K562 (cell line): ENCODE results near the gene LMTK2. TPM values are rescaled to one million over a fixed set of nuclear protein-coding genes. Genes with fewer than 3 reads are reported as not detected.

Experiments used
- ATAC-seq: fragments of 200-7000 bp; cut with Tn5 transposase; 3 replicates; pipeline ENCODE4 v1.9.1; 2020; ENCODE audit warnings: moderate library complexity
- BruUV-seq: library from RNA; stranded (reverse); fragments of 400-500 nt; replicated peaks from 2 replicates; lab custom pipeline; 2021; lab: Mats Ljungman, UMichigan
- CTCF ChIA-PET: fragments of 300-600 bp; formaldehyde crosslinking; extraction: SDS; loops from one replicate; lab custom pipeline; 2021; ENCODE audit warnings: low intra/inter-chr PET ratio; lab: Yijun Ruan, JAX
- POLR2A ChIA-PET: fragments of 300-600, 350-650 bp; sonication (Branson Sonifier 250); formaldehyde crosslinking; extraction: SDS; loops from one replicate; lab custom pipeline; 2021; ENCODE audit warnings: antibody characterized with exemption, inconsistent platforms; lab: Yijun Ruan, JAX
- DNase-seq, 4 experiments: peaks; one replicate each; pipeline versions ENCODE4 v3.0.0 to v3.0.0-alpha.2; 2011 to 2018; ENCODE audit warnings: low spot score in 3 of 4, mixed read lengths in 3 of 4; ENCODE audit errors: extremely low read depth in 1 of 4
- FAIRE-seq: peaks from 2 replicates; lab custom pipeline; 2011; peaks lifted over from hg19 to GRCh38; lab: Jason Lieb, UNC
- H2AFZ ChIP-seq: 2 replicates; pipeline ENCODE4 v1.6.0; 2011; ENCODE audit warnings: low read depth, low read length, control low read depth, inconsistent platforms
- H3K27ac ChIP-seq: fragments of 200-600 bp; 3 replicates; pipeline ENCODE4 v1.8.0; 2011; ENCODE audit warnings: low read depth, mild to moderate bottlenecking, control low read depth, inconsistent platforms, low read length, moderate library complexity, mixed read lengths; ENCODE audit errors: extremely low read depth
- H3K27me3 ChIP-seq, 2 experiments: fragments of 300-600 bp in 1 of 2; 2 replicates in 1 of 2; 3 replicates in 1 of 2; pipeline versions ENCODE4 v1.6.0 to v1.8.0; 2011; ENCODE audit warnings: inconsistent platforms in 2 of 2, low read length in 2 of 2, mild to moderate bottlenecking in 1 of 2, mixed read lengths in 1 of 2, moderate library complexity in 1 of 2; ENCODE audit not compliant: control insufficient read depth in 2 of 2, insufficient read depth in 2 of 2
- H3K36me3 ChIP-seq: fragments of 300-600 bp; 3 replicates; pipeline ENCODE4 v1.8.0; 2011; ENCODE audit warnings: mild to moderate bottlenecking, low read length, inconsistent platforms; ENCODE audit not compliant: control insufficient read depth, insufficient read depth
- H3K4me1 ChIP-seq, 2 experiments: fragments of 200-600 bp in 1 of 2; replicated peaks in 1 of 2; 2 replicates in 1 of 2; 3 replicates in 1 of 2; pipeline versions ENCODE4 v1.5.1 to v1.8.0; 2011; ENCODE audit warnings: inconsistent platforms in 2 of 2, low read length in 2 of 2, mild to moderate bottlenecking in 1 of 2, mixed read lengths in 1 of 2, moderate library complexity in 1 of 2; ENCODE audit not compliant: control insufficient read depth in 2 of 2, insufficient read depth in 2 of 2
- H3K4me2 ChIP-seq: 2 replicates; pipeline ENCODE4 v1.6.1; 2011; ENCODE audit warnings: low read length, control low read depth, inconsistent platforms, mixed read lengths; ENCODE audit not compliant: insufficient read depth
- H3K4me3 ChIP-seq: fragments of 200-600 bp; sonication (generic), shearing (Covaris generic); 2 replicates; pipeline ENCODE4 v1.5.1; 2016; ENCODE audit warnings: control low read depth, inconsistent platforms
- H3K79me2 ChIP-seq: fragments of 200-600 bp; 3 replicates; pipeline ENCODE4 v1.8.0; 2011; ENCODE audit warnings: low read length, inconsistent platforms; ENCODE audit not compliant: control insufficient read depth, insufficient read depth
- H3K9ac ChIP-seq, 2 experiments: 2 replicates each; pipeline versions ENCODE4 v1.6.0 to v1.6.1; 2011; ENCODE audit warnings: low read depth in 2 of 2, low read length in 2 of 2, control low read depth in 1 of 2, inconsistent platforms in 1 of 2, mild to moderate bottlenecking in 1 of 2, mixed read lengths in 1 of 2; ENCODE audit not compliant: insufficient read depth in 1 of 2
- H3K9me1 ChIP-seq: one replicate; pipeline ENCODE4 v1.6.0; 2011; ENCODE audit warnings: inconsistent platforms, mild to moderate bottlenecking, low read length, moderate library complexity; ENCODE audit not compliant: control insufficient read depth, insufficient read depth
- H3K9me3 ChIP-seq: replicated peaks from 2 replicates; pipeline ENCODE4 v1.5.1; 2011; ENCODE audit warnings: low read depth, low read length, inconsistent platforms; ENCODE audit not compliant: control insufficient read depth, insufficient read depth
- H4K20me1 ChIP-seq: replicated peaks from 2 replicates; pipeline ENCODE4 v1.6.1; 2011; ENCODE audit warnings: low read length, inconsistent platforms, mixed read lengths; ENCODE audit not compliant: control insufficient read depth, insufficient read depth
- ETV6 ChIP-seq, 3 experiments: fragments of 150-350 bp in 1 of 3; sonication (generic) in 1 of 3; formaldehyde crosslinking in 1 of 3; IDR thresholded peaks; 2 replicates each; pipeline versions ENCODE4 v1.6.1 to v1.8.0; 2014 to 2022; ENCODE audit warnings: borderline replicate concordance in 2 of 3, low read depth in 2 of 3, antibody characterized with exemption in 1 of 3, low read length in 1 of 3, mild to moderate bottlenecking in 1 of 3, missing genetic modification reagents in 1 of 3
- FOXP1 ChIP-seq: sonication (generic); formaldehyde crosslinking; IDR thresholded peaks from 2 replicates; pipeline ENCODE4 v1.8.0; 2022; ENCODE audit warnings: mild to moderate bottlenecking, missing genetic modification reagents
- JUND ChIP-seq, 2 experiments: IDR thresholded peaks; 2 replicates in 1 of 2; 3 replicates in 1 of 2; pipeline ENCODE4 v1.6.1; 2011; ENCODE audit warnings: borderline replicate concordance in 2 of 2, low read depth in 2 of 2, low read length in 2 of 2, improper control_type of control experiment in 1 of 2, missing biosample characterization in 1 of 2, missing genetic modification characterization in 1 of 2, missing genetic modification reagents in 1 of 2
- KAT7 ChIP-seq: sonication (generic); formaldehyde crosslinking; IDR thresholded peaks from 2 replicates; pipeline ENCODE4 v1.8.0; 2022; ENCODE audit warnings: missing genetic modification reagents, mild to moderate bottlenecking, borderline replicate concordance
- MTA3 ChIP-seq: fragments of 450-650 bp; formaldehyde crosslinking; IDR thresholded peaks from 2 replicates; pipeline ENCODE4 v1.6.1; 2017; ENCODE audit warnings: mild to moderate bottlenecking, borderline replicate concordance
- MXI1 ChIP-seq: IDR thresholded peaks from 2 replicates; pipeline ENCODE4 v1.6.1; 2011; ENCODE audit warnings: low read depth, mild to moderate bottlenecking, improper control_type of control experiment, low read length
- RAD21 ChIP-seq, 2 experiments: fragments of 250-450 bp in 1 of 2; fragments of 450-650 bp in 1 of 2; sonication (Bioruptor Pico) in 1 of 2; formaldehyde crosslinking in 1 of 2; IDR thresholded peaks in 1 of 2; conservative IDR thresholded peaks in 1 of 2; 2 replicates each; pipeline versions ENCODE4 v1.4.0 to v1.8.0; 2020 to 2022; ENCODE audit warnings: mild to moderate bottlenecking in 2 of 2, moderate library complexity in 1 of 2
- ZEB2 ChIP-seq: fragments of 450-650 bp; IDR thresholded peaks from 2 replicates; pipeline ENCODE4 v1.6.1; 2016
- WGBS: fragments of 100-300 bp; shearing (Covaris generic); methylation state at CpG from one replicate; pipeline ENCODE4 v1.1.6; 2016; ENCODE audit warnings: low coverage, mixed read lengths; ENCODE audit not compliant: insufficient coverage; ENCODE audit errors: missing lambda C conversion rate; 5-methylcytosine and 5-hydroxymethylcytosine counted together
- in situ Hi-C: fragments of 300-500 bp; cut with MboI; formaldehyde crosslinking; loops from 4 replicates; pipeline ENCODE4 v1.15.0; 2018; ENCODE audit warnings: inconsistent platforms, mixed read lengths
- intact Hi-C: fragments of 100-400 bp; cut with micrococcal nuclease; formaldehyde crosslinking; loops from 2 replicates; pipeline ENCODE4 v1.14.2; 2022
- polyA plus RNA-seq, 8 experiments: library from polyadenylated mRNA; depleted of rRNA in 4 of 8; stranded (reverse) in 5 of 8; unstranded in 3 of 8; fragments of >200 nt; fragmentation: Nextera tagmentation in 2 of 8; fragmentation: Illumina TruSeq in 1 of 8; extraction: Ambion mirVana in 2 of 8; extraction: Trizol in 1 of 8; gene quantifications; 2 replicates each; pipeline versions ENCODE4 v1.2.1 to v1.2.3, GENCODE V29; 2011 to 2014; ENCODE audit warnings: inconsistent platforms in 1 of 8, missing spikeins in 1 of 8
- total RNA-seq, 7 experiments: library from RNA; depleted of rRNA in 6 of 7; stranded (reverse); fragments of >200 nt in 6 of 7; fragmentation: Illumina TruSeq in 2 of 7; extraction: Trizol in 2 of 7; gene quantifications; 2 replicates each; pipeline versions ENCODE4 v1.2.1 to v1.2.3, GENCODE V29; 2011 to 2021; ENCODE audit warnings: low replicate concordance in 1 of 7
- TF ChIP-seq, protein P1 (sequence below), 2 experiments: fragments of 450-650 bp; conservative IDR thresholded peaks; 2 replicates each; pipeline ENCODE4 v1.6.1; 2017; ENCODE audit warnings: mild to moderate bottlenecking in 2 of 2, moderate library complexity in 2 of 2

LMTK2 gene
- total and polyA plus RNA-seq, 9 of the 15 experiments (the other 6 are each of a cell fraction or from before 2014, with no cell fraction given): 0.78 to 16.4 (median 6.3) TPM

DNA sequence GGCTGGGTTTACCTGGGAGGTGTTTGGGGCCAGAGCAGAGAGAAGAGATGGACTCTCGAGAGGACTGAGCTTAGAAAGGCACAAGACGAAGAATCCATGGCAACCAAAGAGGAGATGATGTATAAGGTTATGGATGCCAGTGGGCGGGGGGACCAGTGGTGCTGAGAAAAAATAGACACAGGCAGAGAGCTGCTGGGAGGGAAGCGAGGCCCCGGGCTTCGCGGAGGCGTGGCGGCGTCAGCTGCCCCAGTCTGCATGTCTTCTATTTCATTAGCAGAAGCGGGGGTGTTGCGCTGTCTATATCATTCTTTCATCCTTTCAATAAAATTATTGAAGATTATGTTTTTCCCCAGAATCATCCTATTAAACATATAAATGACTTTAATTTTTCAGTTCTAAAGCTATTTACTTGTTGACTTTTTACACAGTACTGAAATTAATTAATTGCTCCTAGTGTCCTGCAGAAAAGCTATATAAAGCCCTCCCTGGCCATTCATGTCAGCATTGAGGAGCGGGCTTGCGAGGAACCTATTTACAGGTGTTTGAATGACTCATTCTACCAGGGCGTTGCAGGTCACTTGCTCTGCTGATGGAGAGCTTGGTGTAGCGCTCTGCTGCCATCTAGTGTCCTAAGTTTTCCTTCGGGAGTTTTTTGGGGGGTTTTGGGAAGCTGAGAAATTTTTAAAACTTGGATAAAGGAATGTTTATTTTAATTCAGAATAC, 61.7 kb downstream of the LMTK2 start (continued):
- TF ChIP-seq RAD21 (CRISPR knock-in tag; conservative IDR thresholded peaks at IDR 0.05 in 1 of 2, IDR thresholded peaks at IDR 0.05 in 1 of 2) (peak; percentile 87 to 93), JUND (IDR thresholded peaks at IDR 0.05; ENCODE audit: borderline replicate concordance, low read depth, low read length) (peak; percentile 92), JUND (tag; IDR thresholded peaks at IDR 0.05; ENCODE audit: borderline replicate concordance, low read depth, low read length) (peak; percentile 86; the same call in 2 of the 3 replicates), ZEB2 (peak; percentile 91), MTA3 (no peak), ETV6 (IDR thresholded peaks at IDR 0.05; ENCODE audit: borderline replicate concordance in 1 of 2, low read depth in 2 of 2, low read length in 1 of 2) (no peak), ETV6 (CRISPR knock-in tag; IDR thresholded peaks at IDR 0.05; ENCODE audit: borderline replicate concordance) (no peak)
- TF ChIP-seq, all 486 proteins: peak for 18

DNA sequence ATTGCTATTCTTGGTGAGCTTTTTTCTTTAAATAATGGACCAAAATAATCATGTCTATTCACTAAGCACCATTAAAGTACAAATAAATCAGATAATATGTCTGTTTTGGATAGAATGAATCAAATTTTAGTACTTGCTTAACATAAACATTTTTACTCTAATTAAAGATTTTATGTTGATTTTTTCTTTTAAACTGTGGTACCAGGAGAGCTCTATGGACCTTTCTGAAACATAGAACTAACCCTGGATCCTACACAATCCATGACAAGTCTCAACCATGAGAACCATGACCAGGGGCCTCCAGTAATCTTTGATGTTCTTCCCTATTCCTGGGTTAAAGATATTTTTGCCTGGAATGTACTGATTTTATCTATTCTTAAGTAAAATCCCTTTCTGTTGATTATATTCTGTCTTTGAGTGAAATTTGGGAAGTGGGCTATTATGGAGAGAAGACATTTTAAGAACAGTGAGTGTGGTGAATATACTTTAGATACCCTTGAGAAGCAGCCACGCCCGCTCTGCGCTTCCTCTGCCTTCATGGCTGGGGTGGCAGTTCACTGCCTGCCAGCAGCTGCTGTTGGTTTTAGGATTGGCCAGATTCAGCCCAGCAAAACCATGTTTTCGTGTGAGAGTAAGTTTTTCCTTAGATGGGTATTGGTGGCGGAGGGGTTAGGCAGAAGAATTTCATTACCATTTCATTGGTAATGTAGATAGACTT, 62.4 kb downstream of the LMTK2 start:
- no peak overlapping the region for H3K4me2 ChIP-seq
- no peak for TF ChIP-seq KAT7 (CRISPR knock-in tag)
- no peak for TF ChIP-seq MXI1
- TF ChIP-seq FOXP1: no peak
- TF ChIP-seq, protein P1, sequence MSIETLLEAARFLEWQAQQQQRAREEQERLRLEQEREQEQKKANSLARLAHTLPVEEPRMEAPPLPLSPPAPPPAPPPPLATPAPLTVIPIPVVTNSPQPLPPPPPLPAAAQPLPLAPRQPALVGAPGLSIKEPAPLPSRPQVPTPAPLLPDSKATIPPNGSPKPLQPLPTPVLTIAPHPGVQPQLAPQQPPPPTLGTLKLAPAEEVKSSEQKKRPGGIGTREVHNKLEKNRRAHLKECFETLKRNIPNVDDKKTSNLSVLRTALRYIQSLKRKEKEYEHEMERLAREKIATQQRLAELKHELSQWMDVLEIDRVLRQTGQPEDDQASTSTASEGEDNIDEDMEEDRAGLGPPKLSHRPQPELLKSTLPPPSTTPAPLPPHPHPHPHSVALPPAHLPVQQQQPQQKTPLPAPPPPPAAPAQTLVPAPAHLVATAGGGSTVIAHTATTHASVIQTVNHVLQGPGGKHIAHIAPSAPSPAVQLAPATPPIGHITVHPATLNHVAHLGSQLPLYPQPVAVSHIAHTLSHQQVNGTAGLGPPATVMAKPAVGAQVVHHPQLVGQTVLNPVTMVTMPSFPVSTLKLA (conservative IDR thresholded peaks at IDR 0.05): 0 out of 4 replicates have a peak, but pooled peaks of 1 of the 2 experiments have one; percentile 19
- H3K27me3 ChIP-seq: no peaks in the 10 kb centered on the region
- ChIA-PET POLR2A (interaction anchor here (0.6 to 5.2 kb wide), 7 partner anchors 8 to 308 kb away, joined by 3 to 37 read pairs (median 3); partner anchors contain the start of gene ASNS), CTCF (interaction anchor here (0.7 to 6.7 kb wide), 6 partner anchors 10 to 154 kb away, joined by 3 to 94 read pairs (median 9); partner anchors contain the start of gene LMTK2)
- H3K9me1 ChIP-seq: no peaks in the 10 kb centered on the region
- no peak overlapping the region for H3K27ac ChIP-seq
- H3K36me3 ChIP-seq: peaks cover 16% of the 10 kb centered on the region; the same call in 2 of the 3 replicates
- no peaks in the 10 kb centered on the region for H3K9me3 ChIP-seq
- no peak overlapping the region for H2AFZ ChIP-seq
- no peak overlapping the region for H3K9ac ChIP-seq
- WGBS: 75% methylated on average over 5 of the region's 5 CpGs
- BruUV-seq: no TSS peak
- peaks cover 18% of the 10 kb centered on the region; the same call in 1 of the 2 replicates for H4K20me1 ChIP-seq
- no peaks in the 10 kb centered on the region for H3K79me2 ChIP-seq
- no peak for FAIRE-seq
- H3K4me1 ChIP-seq: peaks cover 0 to 12% of the 10 kb centered on the region in 2 experiments; a peak in 1 of 5 replicates
- intact Hi-C loops (loop anchor here (5.0 kb wide), 1 partner anchor 73 kb away; no protein-coding TSS in a partner anchor), in situ Hi-C loops (no loop called here)
- ATAC-seq: no peak
- DNase-seq: no peak
- no peak overlapping the region for H3K4me3 ChIP-seq
